ENCODE data around the gene TOB1. TPM values are rescaled to one million over a fixed set of nuclear protein-coding genes. Genes with fewer than 3 reads are reported as not detected.

Gene TOB1
- total RNA-seq, 1 experiment from 2014 or later, result 19.3 TPM

DNA sequence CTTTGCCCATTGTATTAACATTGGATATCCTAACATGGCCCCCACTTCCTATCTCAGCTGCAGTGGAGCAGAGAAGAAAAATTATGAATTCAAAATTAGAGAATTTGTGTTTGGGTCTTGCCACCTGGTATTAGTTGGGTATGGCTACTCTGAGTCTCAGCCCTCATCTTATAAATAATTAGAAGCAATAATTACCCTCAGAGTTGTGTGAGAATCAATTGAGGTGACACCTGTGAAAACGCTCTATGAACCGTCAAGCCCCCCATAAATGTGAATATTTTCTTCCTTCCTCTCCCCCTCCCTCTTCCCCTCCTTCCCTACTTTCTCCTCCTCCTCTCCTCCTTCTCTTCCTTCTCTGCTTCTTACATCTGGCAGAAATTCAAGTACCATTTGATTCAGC lies 8.9 kb upstream of the TOB1 start:
- intact Hi-C loops (cut with micrococcal nuclease; ENCODE audit: unreplicated experiment), result no loop called here
- DNase-seq (ENCODE audit: low spot score), result no peak
- H3K4me3 ChIP-seq (ENCODE audit: low read depth, low read length, poor library complexity, severe bottlenecking), result no peak overlapping the region
- no peaks in the 10 kb centered on the region for H3K4me1 ChIP-seq (ENCODE audit: insufficient read depth, low read length, poor library complexity, severe bottlenecking)
- peaks cover 3% of the 10 kb centered on the region for H3K9me3 ChIP-seq (ENCODE audit: low read depth, low read length, poor library complexity, severe bottlenecking)
- TF ChIP-seq EZH2 (IDR thresholded peaks at IDR 0.05; ENCODE audit: borderline replicate concordance, low read depth, low read length, poor library complexity, severe bottlenecking), result no peak
- TF ChIP-seq, protein P1, sequence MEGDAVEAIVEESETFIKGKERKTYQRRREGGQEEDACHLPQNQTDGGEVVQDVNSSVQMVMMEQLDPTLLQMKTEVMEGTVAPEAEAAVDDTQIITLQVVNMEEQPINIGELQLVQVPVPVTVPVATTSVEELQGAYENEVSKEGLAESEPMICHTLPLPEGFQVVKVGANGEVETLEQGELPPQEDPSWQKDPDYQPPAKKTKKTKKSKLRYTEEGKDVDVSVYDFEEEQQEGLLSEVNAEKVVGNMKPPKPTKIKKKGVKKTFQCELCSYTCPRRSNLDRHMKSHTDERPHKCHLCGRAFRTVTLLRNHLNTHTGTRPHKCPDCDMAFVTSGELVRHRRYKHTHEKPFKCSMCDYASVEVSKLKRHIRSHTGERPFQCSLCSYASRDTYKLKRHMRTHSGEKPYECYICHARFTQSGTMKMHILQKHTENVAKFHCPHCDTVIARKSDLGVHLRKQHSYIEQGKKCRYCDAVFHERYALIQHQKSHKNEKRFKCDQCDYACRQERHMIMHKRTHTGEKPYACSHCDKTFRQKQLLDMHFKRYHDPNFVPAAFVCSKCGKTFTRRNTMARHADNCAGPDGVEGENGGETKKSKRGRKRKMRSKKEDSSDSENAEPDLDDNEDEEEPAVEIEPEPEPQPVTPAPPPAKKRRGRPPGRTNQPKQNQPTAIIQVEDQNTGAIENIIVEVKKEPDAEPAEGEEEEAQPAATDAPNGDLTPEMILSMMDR (conservative IDR thresholded peaks at IDR 0.05; ENCODE audit: low read depth, low read length), result no peak
- ChIA-PET POLR2A (ENCODE audit: low non-redundant PET) (no interaction called here), CTCF (interaction anchor here (0.5 kb wide), 1 partner anchor 397 kb away, joined by 5 read pairs; no protein-coding TSS in a partner anchor)
- H3K27me3 ChIP-seq (replicated peaks; ENCODE audit: insufficient read depth, low read depth, low read length, poor library complexity), result peaks cover 3% of the 10 kb centered on the region
- no peaks in the 10 kb centered on the region for H3K36me3 ChIP-seq (ENCODE audit: insufficient read depth, low read length, poor library complexity, severe bottlenecking)
- no TSS peak for BruUV-seq (replicated peaks)
- H3K27ac ChIP-seq (ENCODE audit: low read depth, low read length, poor library complexity, severe bottlenecking), result no peak overlapping the region

DNA sequence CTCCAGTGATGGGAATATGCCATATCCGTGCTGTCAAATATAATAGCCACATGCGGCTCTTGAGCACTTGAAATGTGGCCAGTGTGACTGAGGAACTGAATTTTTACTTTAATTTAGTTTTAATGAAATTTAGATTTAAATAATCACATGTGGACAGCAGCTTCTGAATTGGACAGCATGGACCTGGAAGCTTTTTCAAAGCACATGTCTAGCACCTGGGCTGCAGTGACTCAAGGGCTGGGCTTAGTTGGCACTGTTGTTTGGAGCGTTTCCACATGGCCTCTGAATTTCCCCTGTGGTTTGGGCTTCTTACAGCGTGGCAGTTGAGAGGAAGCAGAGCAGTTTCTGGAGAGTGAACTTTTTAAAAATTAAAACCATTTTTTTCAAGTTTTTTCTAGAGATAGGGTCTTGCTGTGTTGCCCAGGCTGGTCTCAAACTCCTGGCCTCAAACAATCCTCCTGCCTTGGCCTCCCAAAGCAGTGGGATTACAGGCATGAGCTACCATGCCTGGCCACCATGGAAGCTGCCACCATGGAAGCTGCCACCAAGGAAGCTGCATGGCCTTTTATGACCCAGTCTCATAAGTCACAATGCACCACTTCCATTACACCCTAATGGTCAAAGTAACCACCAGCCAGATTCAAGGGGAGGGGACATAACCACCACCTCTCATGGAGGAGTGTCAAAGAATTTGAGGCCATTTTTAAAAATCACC lies 6.7 kb upstream of the TOB1 start:
- no peaks in the 10 kb centered on the region for H3K36me3 ChIP-seq (ENCODE audit: insufficient read depth, low read length, poor library complexity, severe bottlenecking)
- CTCF ChIA-PET, result no interaction called here
- intact Hi-C loops (cut with micrococcal nuclease; ENCODE audit: unreplicated experiment), result no loop called here
- H3K27ac ChIP-seq (ENCODE audit: low read depth, low read length, poor library complexity, severe bottlenecking), result no peak overlapping the region
- peaks cover 3% of the 10 kb centered on the region for H3K27me3 ChIP-seq (replicated peaks; ENCODE audit: insufficient read depth, low read depth, low read length, poor library complexity)
- no peak overlapping the region for H3K4me3 ChIP-seq (ENCODE audit: low read depth, low read length, poor library complexity, severe bottlenecking)
- BruUV-seq (replicated peaks), result no TSS peak
- H3K9me3 ChIP-seq (ENCODE audit: low read depth, low read length, poor library complexity, severe bottlenecking), result no peaks in the 10 kb centered on the region
- DNase-seq (ENCODE audit: low spot score), result no peak
- POLR2A ChIA-PET (ENCODE audit: low non-redundant PET), result no interaction called here
- TF ChIP-seq EZH2 (IDR thresholded peaks at IDR 0.05; ENCODE audit: borderline replicate concordance, low read depth, low read length, poor library complexity, severe bottlenecking), result no peak
- TF ChIP-seq, protein P1 (conservative IDR thresholded peaks at IDR 0.05; ENCODE audit: low read depth, low read length), result no peak
- no peaks in the 10 kb centered on the region for H3K4me1 ChIP-seq (ENCODE audit: insufficient read depth, low read length, poor library complexity, severe bottlenecking)

DNA sequence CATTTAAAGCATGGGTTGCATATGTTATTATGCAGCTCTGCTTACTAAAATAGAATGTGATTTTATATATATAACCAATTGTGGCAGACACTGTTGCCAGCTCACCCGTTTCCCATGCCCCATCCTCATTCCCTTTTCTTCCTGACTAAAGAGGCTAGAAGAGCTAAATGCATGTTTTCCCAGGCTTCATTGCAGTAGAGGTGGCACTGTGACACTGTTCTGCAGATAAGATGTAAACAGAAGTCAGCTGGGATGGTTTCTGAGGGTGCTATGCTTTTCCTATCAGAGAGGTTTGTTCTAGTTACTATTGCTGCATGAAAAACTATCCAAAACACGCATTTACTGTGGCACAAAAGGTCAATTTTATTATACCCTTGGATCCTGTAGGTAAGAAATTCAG lies 5.7 kb upstream of the TOB1 start:
- no TSS peak for BruUV-seq (replicated peaks)
- POLR2A ChIA-PET (ENCODE audit: low non-redundant PET), result no interaction called here
- H3K4me1 ChIP-seq (ENCODE audit: insufficient read depth, low read length, poor library complexity, severe bottlenecking), result no peaks in the 10 kb centered on the region
- H3K27ac ChIP-seq (ENCODE audit: low read depth, low read length, poor library complexity, severe bottlenecking), result no peak overlapping the region
- DNase-seq (ENCODE audit: low spot score), result no peak
- no peaks in the 10 kb centered on the region for H3K36me3 ChIP-seq (ENCODE audit: insufficient read depth, low read length, poor library complexity, severe bottlenecking)
- TF ChIP-seq, protein P1 (conservative IDR thresholded peaks at IDR 0.05; ENCODE audit: low read depth, low read length), result no peak
- TF ChIP-seq EZH2 (IDR thresholded peaks at IDR 0.05; ENCODE audit: borderline replicate concordance, low read depth, low read length, poor library complexity, severe bottlenecking), result no peak
- intact Hi-C loops (cut with micrococcal nuclease; ENCODE audit: unreplicated experiment), result no loop called here
- no peak overlapping the region for H3K4me3 ChIP-seq (ENCODE audit: low read depth, low read length, poor library complexity, severe bottlenecking)
- CTCF ChIA-PET, result no interaction called here
- peaks cover 3% of the 10 kb centered on the region for H3K27me3 ChIP-seq (replicated peaks; ENCODE audit: insufficient read depth, low read depth, low read length, poor library complexity)
- no peaks in the 10 kb centered on the region for H3K9me3 ChIP-seq (ENCODE audit: low read depth, low read length, poor library complexity, severe bottlenecking)

All from A673 (cell line).